DND-41 (cell line): ENCODE measurements around the gene UQCRFS1.

ENCODE experiments used
- CTCF ChIP-seq: IDR thresholded peaks from 2 replicates; pipeline ENCODE4 v1.5.1; 2012; ENCODE audit warnings: borderline replicate concordance, low read length, moderate library complexity, mild to moderate bottlenecking; ENCODE audit not compliant: poor library complexity, severe bottlenecking; ENCODE audit errors: extremely low read depth
- EZH2 ChIP-seq: IDR thresholded peaks from 3 replicates; pipeline ENCODE4 v1.6.1; 2012; ENCODE audit warnings: borderline replicate concordance, low read depth, mild to moderate bottlenecking, moderate library complexity, low read length, inconsistent platforms; ENCODE audit not compliant: severe bottlenecking

- no peak for TF ChIP-seq CTCF
- no peak for TF ChIP-seq EZH2
Measured at GRCh38 chr19:29212356-29212647, 649 bp downstream of the UQCRFS1 start.
